ENCODE results near the gene ABTB2. TPM values are rescaled to one million over a fixed set of nuclear protein-coding genes. Genes with fewer than 3 reads are reported as not detected.

The ABTB2 gene
- total RNA-seq, 1 donor: 5.1 TPM

GRCh38 chr11:34311126-34311525 lies 46.7 kb downstream of the ABTB2 start:
- Histone ChIP-seq H3K27ac (ENCODE audit: low read depth, low read length) (no peak overlapping the region), H3K4me3 (ENCODE audit: insufficient read depth, low read length) (no peak overlapping the region), H3K27me3 (ENCODE audit: insufficient read depth, low read length) (no peaks in the 10 kb centered on the region), H2AFZ (ENCODE audit: low read length) (no peak overlapping the region), H3K4me2 (ENCODE audit: insufficient read depth, low read length) (no peak overlapping the region), H3K9me3 (ENCODE audit: low read depth, low read length) (no peaks in the 10 kb centered on the region), H4K20me1 (ENCODE audit: insufficient read depth, low read length) (peaks cover 11% of the 10 kb centered on the region), H3K36me3 (ENCODE audit: insufficient read depth, low read length) (no peaks in the 10 kb centered on the region), H3K79me2 (ENCODE audit: insufficient read depth, low read length) (no peaks in the 10 kb centered on the region), H3K4me1 (ENCODE audit: insufficient read depth, low read length) (peaks cover 19% of the 10 kb centered on the region)
- no peak for TF ChIP-seq CTCF (IDR thresholded peaks at IDR 0.05; ENCODE audit: extremely low read depth, low read depth, low read length)
- peak; percentile 23 for DNase-seq (ENCODE audit: insufficient read length, low spot score, missing footprints)

- Histone ChIP-seq H3K4me1 (ENCODE audit: insufficient read depth, low read length) (peaks cover 15% of the 10 kb centered on the region), H3K27me3 (ENCODE audit: insufficient read depth, low read length) (no peaks in the 10 kb centered on the region), H3K27ac (ENCODE audit: low read depth, low read length) (no peak overlapping the region), H3K36me3 (ENCODE audit: insufficient read depth, low read length) (no peaks in the 10 kb centered on the region), H3K79me2 (ENCODE audit: insufficient read depth, low read length) (no peaks in the 10 kb centered on the region), H2AFZ (ENCODE audit: low read length) (no peak overlapping the region), H3K4me3 (ENCODE audit: insufficient read depth, low read length) (no peak overlapping the region), H3K9me3 (ENCODE audit: low read depth, low read length) (no peaks in the 10 kb centered on the region), H4K20me1 (ENCODE audit: insufficient read depth, low read length) (peaks cover 9% of the 10 kb centered on the region), H3K4me2 (ENCODE audit: insufficient read depth, low read length) (no peak overlapping the region)
- DNase-seq (ENCODE audit: insufficient read length, low spot score, missing footprints): peak; percentile 17
- no peak for TF ChIP-seq CTCF (IDR thresholded peaks at IDR 0.05; ENCODE audit: extremely low read depth, low read depth, low read length)
These were observed 47.8 kb downstream of the ABTB2 start for GRCh38 chr11:34309965-34310364.

GRCh38 chr11:34308913-34309585 lies 48.8 kb downstream of the ABTB2 start:
- DNase-seq (ENCODE audit: insufficient read length, low spot score, missing footprints): peak; percentile 73

More at GRCh38 chr11:34308913-34309585, 48.8 kb downstream of the ABTB2 start:
- Histone ChIP-seq H3K4me3 (ENCODE audit: insufficient read depth, low read length) (no peak overlapping the region), H3K27me3 (ENCODE audit: insufficient read depth, low read length) (no peaks in the 10 kb centered on the region), H3K4me2 (ENCODE audit: insufficient read depth, low read length) (peak overlapping the region; percentile 40), H3K9me3 (ENCODE audit: low read depth, low read length) (no peaks in the 10 kb centered on the region), H4K20me1 (ENCODE audit: insufficient read depth, low read length) (peaks cover 7% of the 10 kb centered on the region), H3K79me2 (ENCODE audit: insufficient read depth, low read length) (no peaks in the 10 kb centered on the region), H3K27ac (ENCODE audit: low read depth, low read length) (no peak overlapping the region), H2AFZ (ENCODE audit: low read length) (no peak overlapping the region), H3K4me1 (ENCODE audit: insufficient read depth, low read length) (peaks cover 15% of the 10 kb centered on the region), H3K36me3 (ENCODE audit: insufficient read depth, low read length) (no peaks in the 10 kb centered on the region)
- no peak for TF ChIP-seq CTCF (IDR thresholded peaks at IDR 0.05; ENCODE audit: extremely low read depth, low read depth, low read length)

Measured in osteoblast (primary cell).